PC-9 (cell line): Measurements from ENCODE around the gene MED27. TPM values are rescaled to one million over a fixed set of nuclear protein-coding genes. Genes with fewer than 3 reads are reported as not detected.

Experiments used
- BruUV-seq: library from RNA; stranded (reverse); fragments of 400-500 nt; replicated peaks from 2 replicates; lab custom pipeline; 2021; lab: Mats Ljungman, UMichigan
- CTCF ChIA-PET: fragments of 300-600 bp; sonication (Branson Sonifier 250); formaldehyde crosslinking; loops from one replicate; lab custom pipeline; 2022; ENCODE audit warnings: antibody characterized with exemption; lab: Charles Lee
- POLR2A ChIA-PET: fragments of 300-600 bp; sonication (Branson Sonifier 250); formaldehyde crosslinking; loops from one replicate; lab custom pipeline; 2022; ENCODE audit warnings: antibody characterized with exemption; ENCODE audit not compliant: unreplicated experiment; lab: Charles Lee
- DNase-seq, 2 experiments: peaks; one replicate each; pipeline versions ENCODE4 v3.0.0 to v3.0.0-alpha.2; 2015 to 2022; ENCODE audit warnings: mixed read lengths in 1 of 2
- H2AFZ ChIP-seq: fragments of 200-600 bp; sonication (generic); 2 replicates; pipeline ENCODE4 v1.8.1; 2017; ENCODE audit warnings: antibody characterized with exemption
- H3F3A ChIP-seq: fragments of 200-600 bp; sonication (generic); 2 replicates; pipeline ENCODE4 v1.8.1; 2017; ENCODE audit warnings: antibody characterized with exemption, mild to moderate bottlenecking, low read depth; ENCODE audit not compliant: insufficient read depth
- H3K27ac ChIP-seq: fragments of 200-600 bp; sonication (generic); 2 replicates; pipeline ENCODE4 v1.6.1; 2016; ENCODE audit warnings: mixed run types
- H3K27me3 ChIP-seq: fragments of 200-600 bp; sonication (generic); 2 replicates; pipeline ENCODE4 v1.6.1; 2016; ENCODE audit warnings: low read depth, mixed run types; ENCODE audit not compliant: insufficient read depth
- H3K36me3 ChIP-seq: fragments of 200-600 bp; sonication (generic); 2 replicates; pipeline ENCODE4 v1.6.1; 2016; ENCODE audit warnings: low read depth, mixed run types
- H3K4me1 ChIP-seq: fragments of 200-600 bp; sonication (generic); replicated peaks from 2 replicates; pipeline ENCODE4 v1.6.1; 2016; ENCODE audit warnings: mixed run types; ENCODE audit not compliant: insufficient read depth
- H3K4me2 ChIP-seq: fragments of 200-600 bp; sonication (generic); 2 replicates; pipeline ENCODE4 v1.6.1; 2017; ENCODE audit warnings: mixed run types
- H3K4me3 ChIP-seq: fragments of 200-600 bp; sonication (generic); 2 replicates; pipeline ENCODE4 v1.6.1; 2016; ENCODE audit warnings: mixed run types
- H3K79me2 ChIP-seq: fragments of 200-600 bp; sonication (generic); 2 replicates; pipeline ENCODE4 v1.6.1; 2017; ENCODE audit warnings: low read depth, mixed run types
- H3K9me2 ChIP-seq: fragments of 200-600 bp; sonication (generic); 2 replicates; pipeline ENCODE4 v1.8.1; 2017; ENCODE audit warnings: mild to moderate bottlenecking; ENCODE audit not compliant: insufficient read depth
- H3K9me3 ChIP-seq: fragments of 200-600 bp; sonication (generic); 2 replicates; pipeline ENCODE4 v1.8.1; 2016; ENCODE audit warnings: low read depth; ENCODE audit not compliant: insufficient read depth
- H4K20me1 ChIP-seq: fragments of 200-600 bp; sonication (generic); 2 replicates; pipeline ENCODE4 v1.8.1; 2017; ENCODE audit not compliant: insufficient read depth
- EZH2 ChIP-seq: fragments of 200-600 bp; sonication (generic); IDR thresholded peaks from 2 replicates; pipeline ENCODE4 v1.8.0; 2017; ENCODE audit warnings: antibody characterized with exemption, low read depth
- intact Hi-C: fragments of 100-400 bp; cut with micrococcal nuclease; formaldehyde crosslinking; loops from one replicate; pipeline ENCODE4 v1.10.0; 2022; ENCODE audit not compliant: unreplicated experiment
- total RNA-seq: library from RNA; stranded (reverse); gene quantifications from 2 replicates; pipeline ENCODE4 v1.2.3, GENCODE V29; 2021
- TF ChIP-seq, protein P1 (sequence below): fragments of 200-600 bp; sonication (generic); conservative IDR thresholded peaks from 2 replicates; pipeline ENCODE4 v1.6.1; 2017; ENCODE audit warnings: mixed run types, antibody characterized with exemption, mild to moderate bottlenecking, moderate library complexity

Gene MED27
- total RNA-seq, 1 experiment from 2014 or later: 31.2 TPM

DNA sequence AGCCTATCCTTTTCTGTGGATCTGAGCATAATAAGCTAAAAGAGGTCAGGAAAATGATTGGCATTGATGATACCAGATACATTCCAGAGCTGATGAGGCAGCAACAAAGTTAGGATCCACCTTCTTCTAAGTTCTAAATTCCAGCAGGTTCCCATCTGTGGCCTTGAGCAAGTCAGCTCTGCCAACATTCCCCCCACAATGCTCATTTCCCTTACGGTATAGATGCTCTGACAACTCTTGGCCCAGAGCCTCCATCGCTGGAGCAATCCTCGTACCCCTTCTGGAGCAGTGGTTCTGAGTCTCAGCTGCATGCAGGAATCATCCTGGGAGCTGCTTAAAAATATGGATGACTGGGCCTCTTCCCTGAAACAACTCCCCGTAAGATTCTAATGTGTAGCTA lies 78.1 kb downstream of the MED27 start:
- BruUV-seq: no TSS peak
- POLR2A ChIA-PET: interaction anchor here (0.6 kb wide), 2 partner anchors 102 to 992 kb away, joined by 3 to 4 read pairs; no protein-coding TSS in a partner anchor

DNA sequence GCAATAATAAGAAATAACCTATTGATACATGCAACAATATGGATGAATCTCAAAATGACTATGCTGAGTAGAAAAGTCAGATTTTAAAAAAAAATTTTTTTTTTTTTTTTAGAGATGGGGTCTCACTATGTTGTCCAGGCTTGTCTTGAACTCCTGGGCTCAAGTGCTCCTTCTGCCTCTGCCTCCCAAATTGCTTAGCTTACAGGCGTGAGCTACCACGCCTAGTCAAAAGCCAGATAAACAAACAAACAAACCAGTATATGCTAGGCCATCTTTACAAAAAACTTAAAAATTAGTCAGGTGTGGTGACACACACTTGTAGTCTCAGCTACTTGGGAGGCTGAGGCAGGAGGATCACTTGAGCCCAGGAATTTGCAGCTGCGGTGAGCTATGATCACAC lies 79.0 kb downstream of the MED27 start:
- no peak overlapping the region for H3K27ac ChIP-seq
- no peak overlapping the region for H3K4me2 ChIP-seq
- no peak for TF ChIP-seq EZH2
- TF ChIP-seq, protein P1, sequence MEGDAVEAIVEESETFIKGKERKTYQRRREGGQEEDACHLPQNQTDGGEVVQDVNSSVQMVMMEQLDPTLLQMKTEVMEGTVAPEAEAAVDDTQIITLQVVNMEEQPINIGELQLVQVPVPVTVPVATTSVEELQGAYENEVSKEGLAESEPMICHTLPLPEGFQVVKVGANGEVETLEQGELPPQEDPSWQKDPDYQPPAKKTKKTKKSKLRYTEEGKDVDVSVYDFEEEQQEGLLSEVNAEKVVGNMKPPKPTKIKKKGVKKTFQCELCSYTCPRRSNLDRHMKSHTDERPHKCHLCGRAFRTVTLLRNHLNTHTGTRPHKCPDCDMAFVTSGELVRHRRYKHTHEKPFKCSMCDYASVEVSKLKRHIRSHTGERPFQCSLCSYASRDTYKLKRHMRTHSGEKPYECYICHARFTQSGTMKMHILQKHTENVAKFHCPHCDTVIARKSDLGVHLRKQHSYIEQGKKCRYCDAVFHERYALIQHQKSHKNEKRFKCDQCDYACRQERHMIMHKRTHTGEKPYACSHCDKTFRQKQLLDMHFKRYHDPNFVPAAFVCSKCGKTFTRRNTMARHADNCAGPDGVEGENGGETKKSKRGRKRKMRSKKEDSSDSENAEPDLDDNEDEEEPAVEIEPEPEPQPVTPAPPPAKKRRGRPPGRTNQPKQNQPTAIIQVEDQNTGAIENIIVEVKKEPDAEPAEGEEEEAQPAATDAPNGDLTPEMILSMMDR: no peak
- POLR2A ChIA-PET: no interaction called here
- H4K20me1 ChIP-seq: 0 out of 2 replicates have a peak, but pooled peaks cover under 1% of the 10 kb centered on the region
- CTCF ChIA-PET: interaction anchor here (0.6 kb wide), 1 partner anchor 653 kb away, joined by 4 read pairs; no protein-coding TSS in a partner anchor
- no peak overlapping the region for H3K4me3 ChIP-seq
- H3K9me2 ChIP-seq: no peaks in the 10 kb centered on the region
- H3K79me2 ChIP-seq: no peaks in the 10 kb centered on the region
- H3K4me1 ChIP-seq: no peaks in the 10 kb centered on the region
- intact Hi-C loops: no loop called here
- no TSS peak for BruUV-seq
- no peak for DNase-seq
- no peaks in the 10 kb centered on the region for H3K36me3 ChIP-seq
- no peaks in the 10 kb centered on the region for H3K27me3 ChIP-seq
- no peaks in the 10 kb centered on the region for H3F3A ChIP-seq
- H2AFZ ChIP-seq: no peak overlapping the region
- no peaks in the 10 kb centered on the region for H3K9me3 ChIP-seq

More for the DNA sequence above, 78.1 kb downstream of the MED27 start:
- TF ChIP-seq EZH2: no peak
- TF ChIP-seq, protein P1: no peak
- H2AFZ ChIP-seq: no peak overlapping the region
- no peak for DNase-seq
- H3K4me3 ChIP-seq: no peak overlapping the region
- H3K36me3 ChIP-seq: no peaks in the 10 kb centered on the region
- CTCF ChIA-PET: no interaction called here
- intact Hi-C loops: no loop called here
- no peaks in the 10 kb centered on the region for H3K79me2 ChIP-seq
- no peaks in the 10 kb centered on the region for H3F3A ChIP-seq
- peaks cover 5% of the 10 kb centered on the region; the same call in 1 of the 2 replicates for H4K20me1 ChIP-seq
- H3K9me3 ChIP-seq: no peaks in the 10 kb centered on the region
- H3K27ac ChIP-seq: no peak overlapping the region
- H3K4me1 ChIP-seq: 0 out of 2 replicates have a peak, but pooled peaks cover 5% of the 10 kb centered on the region
- no peaks in the 10 kb centered on the region for H3K27me3 ChIP-seq
- no peak overlapping the region for H3K4me2 ChIP-seq
- H3K9me2 ChIP-seq: no peaks in the 10 kb centered on the region

DNA sequence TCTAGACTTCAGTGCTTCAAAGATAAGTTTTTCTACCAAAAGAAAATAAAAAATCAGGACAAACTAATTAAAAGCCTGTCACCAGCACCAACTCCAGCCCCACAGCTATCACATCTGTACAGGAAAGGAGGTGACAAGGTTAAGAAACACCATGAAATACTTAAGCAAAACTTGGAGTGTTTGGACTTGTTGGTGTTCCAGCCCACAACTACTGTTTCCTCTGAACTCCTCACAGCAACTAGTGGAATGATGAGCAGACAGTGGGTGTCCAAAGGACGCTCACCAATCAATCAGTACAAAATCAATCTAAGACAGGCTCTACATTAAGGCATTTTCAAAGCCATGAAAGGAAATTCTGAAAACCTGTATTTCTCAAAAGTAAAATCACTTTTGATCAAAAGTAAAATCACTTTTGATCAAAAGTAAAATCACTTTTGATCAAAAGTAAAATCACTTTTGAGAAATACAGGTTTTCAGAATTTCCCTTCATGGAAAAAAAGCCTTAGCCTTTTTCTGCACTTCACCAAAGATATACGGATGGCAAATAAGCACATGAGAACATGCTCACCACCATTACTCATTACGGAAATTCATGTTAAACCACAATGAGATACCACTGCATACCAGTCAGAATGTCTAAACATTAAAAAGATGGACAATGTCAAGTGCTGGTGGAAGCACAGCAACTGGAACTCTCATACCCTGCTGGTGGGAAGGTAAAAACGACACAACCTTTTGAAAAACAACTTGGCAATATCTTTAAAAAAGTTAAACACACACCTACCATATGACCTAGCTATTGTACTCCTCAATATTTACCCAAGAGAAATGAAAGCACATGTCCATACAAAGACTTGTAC lies 79.7 kb downstream of the MED27 start:
- ChIA-PET POLR2A (no interaction called here), CTCF (no interaction called here)
- H3K9me2 ChIP-seq: no peaks in the 10 kb centered on the region
- TF ChIP-seq, protein P1: no peak
- no peak for TF ChIP-seq EZH2
- H3K4me3 ChIP-seq: no peak overlapping the region
- no peaks in the 10 kb centered on the region for H3F3A ChIP-seq
- no peak overlapping the region for H3K4me2 ChIP-seq
- intact Hi-C loops: no loop called here
- no peak for DNase-seq
- H3K27me3 ChIP-seq: no peaks in the 10 kb centered on the region
- no TSS peak for BruUV-seq
- no peaks in the 10 kb centered on the region for H3K9me3 ChIP-seq
- H3K4me1 ChIP-seq: no peaks in the 10 kb centered on the region
- no peak overlapping the region for H3K27ac ChIP-seq
- no peaks in the 10 kb centered on the region for H3K79me2 ChIP-seq
- H4K20me1 ChIP-seq: no peaks in the 10 kb centered on the region
- no peaks in the 10 kb centered on the region for H3K36me3 ChIP-seq
- H2AFZ ChIP-seq: no peak overlapping the region
